Smooth muscle cell of bladder (primary cell): ENCODE results near the gene GGCX. TPM values are rescaled to one million over a fixed set of nuclear protein-coding genes. Genes with fewer than 3 reads are reported as not detected.

Experiments used
- total RNA-seq: library from RNA; depleted of rRNA; stranded (reverse); fragments of >200 nt; gene quantifications from 2 replicates; pipeline ENCODE4 v1.2.3, GENCODE V29; 2014

The GGCX gene
- 45.7 and 58.6 TPM in 2 replicates for total RNA-seq

GRCh38 chr2:85561280-85562212, at the start of gene GGCX:
GGCX (minus strand) TSS chr2:85561493; CDS start chr2:85561428, 65 bp downstream.

GRCh38 chr2:85602476-85603234, 41.4 kb upstream of the GGCX start, which contains the start of gene TMEM150A:
TMEM150A (minus strand) TSS chr2:85602698; CDS start chr2:85601948, 750 bp downstream.

GRCh38 chr2:85595301-85596025, 34.2 kb upstream of the GGCX start, which contains the start of gene RNF181:
RNF181 (plus strand) TSS chr2:85595745; CDS start chr2:85595764, 19 bp downstream.

GRCh38 chr2:85584354-85584856, 23.1 kb upstream of the GGCX start, which contains the start of gene VAMP5:
VAMP5 (plus strand) TSS chr2:85584431; CDS start chr2:85584491, 60 bp downstream.

GRCh38 chr2:85577386-85578242, 16.3 kb upstream of the GGCX start, which contains the start of gene VAMP8:
VAMP8 (plus strand) TSS chr2:85577586; CDS start chr2:85577647, 61 bp downstream.

GRCh38 chr2:85538507-85539360, 22.6 kb downstream of the GGCX start, which contains the start of gene MAT2A:
MAT2A (plus strand) TSS chr2:85539168; CDS start chr2:85539288, 120 bp downstream.

Other genes starting within 250 kb of the GGCX start
- gene TGOLN2, start 233.5 kb downstream of the GGCX start, total RNA-seq: 109 and 130 TPM in 2 replicates
- gene RETSAT, start 207.0 kb downstream of the GGCX start, total RNA-seq: 47.4 and 53.5 TPM in 2 replicates
- 11.4 and 16.6 TPM in 2 replicates for gene ELMOD3, start 206.7 kb downstream of the GGCX start, total RNA-seq
- 121 and 128 TPM in 2 replicates for gene CAPG, start 151.1 kb downstream of the GGCX start, total RNA-seq
- gene SH2D6, start 142.8 kb downstream of the GGCX start, total RNA-seq: 0.14 and 0.55 TPM in 2 replicates
- gene MAT2A, start 22.3 kb downstream of the GGCX start, total RNA-seq: 84.9 and 114 TPM in 2 replicates
- 1.8 and 3.0 TPM in 2 replicates for gene VAMP8, start 16.1 kb upstream of the GGCX start, total RNA-seq
- gene VAMP5, start 22.9 kb upstream of the GGCX start, total RNA-seq: 32.8 and 39.0 TPM in 2 replicates
- 232 and 290 TPM in 2 replicates for gene RNF181, start 34.3 kb upstream of the GGCX start, total RNA-seq
- gene TMEM150A, start 41.2 kb upstream of the GGCX start, total RNA-seq: 7.4 and 11.1 TPM in 2 replicates
- gene C2orf68, start 50.6 kb upstream of the GGCX start, total RNA-seq: 14.1 and 14.9 TPM in 2 replicates
- gene USP39, start 54.7 kb upstream of the GGCX start, total RNA-seq: 34.9 and 35.6 TPM in 2 replicates
- not detected in 2 replicates for gene SFTPB, start 106.7 kb upstream of the GGCX start, total RNA-seq
- gene GNLY, start 132.9 kb upstream of the GGCX start, total RNA-seq: not detected in 2 replicates
- gene ATOH8, start 192.5 kb upstream of the GGCX start, total RNA-seq: 29.3 and 72.5 TPM in 2 replicates